Ishikawa (cell line): ENCODE measurements around the gene WWOX.

ENCODE experiments used
- CEBPB ChIP-seq: IDR thresholded peaks from 2 replicates; pipeline ENCODE4 v1.6.1; 2012
- CREB1 ChIP-seq: IDR thresholded peaks from 2 replicates; pipeline ENCODE4 v1.6.1; 2012; ENCODE audit warnings: low read depth
- EGR1 ChIP-seq: IDR thresholded peaks from 2 replicates; pipeline ENCODE4 v1.6.1; 2012
- EP300 ChIP-seq: IDR thresholded peaks from 2 replicates; pipeline ENCODE4 v1.6.1; 2012; ENCODE audit warnings: borderline replicate concordance
- FOXM1 ChIP-seq: IDR thresholded peaks from 2 replicates; pipeline ENCODE4 v1.6.1; 2012; ENCODE audit warnings: low read depth, borderline replicate concordance
- MAX ChIP-seq: IDR thresholded peaks from 2 replicates; pipeline ENCODE4 v1.6.1; 2012
- NFIC ChIP-seq: IDR thresholded peaks from 2 replicates; pipeline ENCODE4 v1.6.1; 2012
- RAD21 ChIP-seq: IDR thresholded peaks from 2 replicates; pipeline ENCODE4 v1.6.1; 2012; ENCODE audit warnings: low read depth
- TAF1 ChIP-seq: IDR thresholded peaks from 2 replicates; pipeline ENCODE4 v1.6.1; 2012; ENCODE audit warnings: low read depth, mild to moderate bottlenecking
- TCF12 ChIP-seq: IDR thresholded peaks from 2 replicates; pipeline ENCODE4 v1.6.1; 2012; ENCODE audit warnings: low read depth
- TEAD4 ChIP-seq: IDR thresholded peaks from 2 replicates; pipeline ENCODE4 v1.6.1; 2012
- USF1 ChIP-seq: IDR thresholded peaks from 2 replicates; pipeline ENCODE4 v1.6.1; 2012
- YY1 ChIP-seq: IDR thresholded peaks from 2 replicates; pipeline ENCODE4 v1.6.1; 2012; ENCODE audit warnings: low read depth
- ZBTB7A ChIP-seq: IDR thresholded peaks from 2 replicates; pipeline ENCODE4 v1.6.1; 2012; ENCODE audit warnings: low read depth
- TF ChIP-seq, protein P1 (sequence below): IDR thresholded peaks from 2 replicates; pipeline ENCODE4 v1.6.1; 2012; ENCODE audit warnings: low read depth, mild to moderate bottlenecking

WWOX gene

GRCh38 chr16:78436023-78436422 lies 336.6 kb downstream of the WWOX start:
- TF ChIP-seq RAD21 (no peak), EP300 (no peak), YY1 (no peak), CEBPB (no peak), NFIC (no peak), TAF1 (no peak), TEAD4 (no peak), MAX (no peak), TCF12 (no peak)

DNA sequence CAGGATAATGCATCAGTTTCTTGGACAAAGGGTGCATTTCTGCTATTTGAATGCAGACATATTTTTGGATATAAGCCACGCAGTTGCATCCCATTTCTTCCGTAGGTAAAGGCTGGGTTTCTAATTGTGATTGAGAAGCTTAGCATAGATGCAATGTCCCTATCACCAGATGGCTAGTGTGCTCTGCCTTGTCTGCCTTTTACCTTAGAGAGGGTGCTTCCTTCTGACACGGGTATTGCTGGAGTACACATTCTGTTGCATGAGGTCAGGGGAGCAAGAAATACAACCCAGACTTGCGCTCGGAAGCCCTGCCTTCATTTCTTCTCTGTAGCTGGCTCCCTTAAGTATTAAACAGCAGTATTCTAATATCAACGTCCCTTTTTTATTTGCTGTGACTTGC lies 337.4 kb downstream of the WWOX start:
- no peak for TF ChIP-seq USF1
- no peak for TF ChIP-seq FOXM1
- no peak for TF ChIP-seq MAX
- no peak for TF ChIP-seq NFIC
- no peak for TF ChIP-seq TEAD4
- TF ChIP-seq ZBTB7A: no peak
- TF ChIP-seq, protein P1, sequence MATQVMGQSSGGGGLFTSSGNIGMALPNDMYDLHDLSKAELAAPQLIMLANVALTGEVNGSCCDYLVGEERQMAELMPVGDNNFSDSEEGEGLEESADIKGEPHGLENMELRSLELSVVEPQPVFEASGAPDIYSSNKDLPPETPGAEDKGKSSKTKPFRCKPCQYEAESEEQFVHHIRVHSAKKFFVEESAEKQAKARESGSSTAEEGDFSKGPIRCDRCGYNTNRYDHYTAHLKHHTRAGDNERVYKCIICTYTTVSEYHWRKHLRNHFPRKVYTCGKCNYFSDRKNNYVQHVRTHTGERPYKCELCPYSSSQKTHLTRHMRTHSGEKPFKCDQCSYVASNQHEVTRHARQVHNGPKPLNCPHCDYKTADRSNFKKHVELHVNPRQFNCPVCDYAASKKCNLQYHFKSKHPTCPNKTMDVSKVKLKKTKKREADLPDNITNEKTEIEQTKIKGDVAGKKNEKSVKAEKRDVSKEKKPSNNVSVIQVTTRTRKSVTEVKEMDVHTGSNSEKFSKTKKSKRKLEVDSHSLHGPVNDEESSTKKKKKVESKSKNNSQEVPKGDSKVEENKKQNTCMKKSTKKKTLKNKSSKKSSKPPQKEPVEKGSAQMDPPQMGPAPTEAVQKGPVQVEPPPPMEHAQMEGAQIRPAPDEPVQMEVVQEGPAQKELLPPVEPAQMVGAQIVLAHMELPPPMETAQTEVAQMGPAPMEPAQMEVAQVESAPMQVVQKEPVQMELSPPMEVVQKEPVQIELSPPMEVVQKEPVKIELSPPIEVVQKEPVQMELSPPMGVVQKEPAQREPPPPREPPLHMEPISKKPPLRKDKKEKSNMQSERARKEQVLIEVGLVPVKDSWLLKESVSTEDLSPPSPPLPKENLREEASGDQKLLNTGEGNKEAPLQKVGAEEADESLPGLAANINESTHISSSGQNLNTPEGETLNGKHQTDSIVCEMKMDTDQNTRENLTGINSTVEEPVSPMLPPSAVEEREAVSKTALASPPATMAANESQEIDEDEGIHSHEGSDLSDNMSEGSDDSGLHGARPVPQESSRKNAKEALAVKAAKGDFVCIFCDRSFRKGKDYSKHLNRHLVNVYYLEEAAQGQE: no peak
- no peak for TF ChIP-seq TCF12
- no peak for TF ChIP-seq EGR1
- no peak for TF ChIP-seq CREB1

GRCh38 chr16:78437352-78437968 lies 338.0 kb downstream of the WWOX start:
- TF ChIP-seq RAD21: no peak
- TF ChIP-seq USF1: no peak
- TF ChIP-seq MAX: no peak
- no peak for TF ChIP-seq CEBPB
- TF ChIP-seq EGR1: no peak
- TF ChIP-seq TCF12: no peak
- TF ChIP-seq EP300: no peak
- no peak for TF ChIP-seq ZBTB7A
- no peak for TF ChIP-seq TEAD4
- no peak for TF ChIP-seq CREB1
- TF ChIP-seq, protein P1: no peak
- TF ChIP-seq TAF1: no peak
- no peak for TF ChIP-seq FOXM1
- TF ChIP-seq NFIC: no peak
- TF ChIP-seq YY1: no peak

DNA sequence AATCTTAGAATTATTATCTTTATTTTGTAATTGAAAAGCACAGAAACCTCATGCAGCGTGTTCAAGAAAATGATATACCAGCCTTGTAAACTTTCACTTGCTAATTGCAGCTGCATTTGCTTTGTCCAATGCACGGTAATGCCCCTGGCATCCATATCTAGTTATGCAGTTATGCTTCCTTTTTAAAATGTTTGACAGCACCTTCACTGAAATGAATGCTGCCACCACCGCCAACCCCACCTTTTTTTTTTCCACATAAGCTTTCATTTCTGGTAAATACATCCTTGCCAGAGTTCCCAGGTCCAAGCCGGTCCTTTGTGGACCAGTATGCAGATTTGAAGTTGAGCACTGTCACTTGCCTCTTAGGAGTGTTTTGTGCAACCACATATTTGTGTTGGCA lies 338.8 kb downstream of the WWOX start:
- TF ChIP-seq MAX: no peak
- no peak for TF ChIP-seq NFIC
- TF ChIP-seq TCF12: no peak
- TF ChIP-seq, protein P1: no peak
- TF ChIP-seq RAD21: no peak
- no peak for TF ChIP-seq TEAD4
- TF ChIP-seq EP300: no peak
- no peak for TF ChIP-seq YY1
- no peak for TF ChIP-seq CREB1
- no peak for TF ChIP-seq EGR1
